GM08714 (cell line): ENCODE measurements around the gene PFN1.

Source experiments
- H3K4me3 ChIP-seq: fragments of 200-500 bp; sonication (Bioruptor generic); 2 replicates; pipeline ENCODE4 v1.5.1; 2014; ENCODE audit warnings: mild to moderate bottlenecking, low read length, inconsistent platforms
- ZNF274 ChIP-seq: IDR thresholded peaks from 2 replicates; pipeline ENCODE4 v1.6.1; 2012; ENCODE audit warnings: mild to moderate bottlenecking, low read depth, low read length

The PFN1 gene

GRCh38 chr17:4901648-4902344, 46.5 kb downstream of the PFN1 start:
- no peak for TF ChIP-seq ZNF274
- no peak overlapping the region for H3K4me3 ChIP-seq

DNA sequence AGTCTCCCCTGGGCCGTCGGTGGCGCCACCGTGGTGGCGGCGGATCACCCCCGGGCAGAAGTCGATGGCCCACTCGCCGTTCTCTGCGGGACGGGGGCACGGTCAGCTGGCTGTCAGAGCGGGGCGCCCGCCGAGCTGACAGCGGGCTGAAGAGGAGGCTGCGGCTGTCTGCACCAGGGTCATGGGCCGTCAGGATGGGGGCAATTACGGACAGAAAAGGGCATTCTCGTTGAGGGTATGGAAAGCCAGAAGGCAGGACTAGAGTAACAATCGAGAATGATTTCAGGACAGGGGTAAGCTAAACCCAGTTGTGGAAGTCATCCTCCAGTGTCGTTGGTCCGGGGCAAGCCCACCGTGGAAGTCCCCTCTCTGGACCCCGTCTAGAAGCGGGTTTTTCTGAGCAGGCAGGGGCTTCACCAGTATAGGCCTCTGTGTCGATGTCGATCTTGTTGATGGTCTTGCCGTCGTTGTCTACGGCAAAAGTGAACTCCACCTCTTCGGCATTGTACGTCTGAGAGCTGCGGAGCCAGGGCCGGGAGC, 47.2 kb downstream of the PFN1 start:
- H3K4me3 ChIP-seq = no peak overlapping the region; the same call in 1 of the 2 replicates
- TF ChIP-seq ZNF274 = no peak

- TF ChIP-seq ZNF274 = no peak
- peak overlapping the region; percentile 13; the same call in 1 of the 2 replicates for H3K4me3 ChIP-seq
These were observed 47.9 kb downstream of the PFN1 start for GRCh38 chr17:4900231-4901107.

DNA sequence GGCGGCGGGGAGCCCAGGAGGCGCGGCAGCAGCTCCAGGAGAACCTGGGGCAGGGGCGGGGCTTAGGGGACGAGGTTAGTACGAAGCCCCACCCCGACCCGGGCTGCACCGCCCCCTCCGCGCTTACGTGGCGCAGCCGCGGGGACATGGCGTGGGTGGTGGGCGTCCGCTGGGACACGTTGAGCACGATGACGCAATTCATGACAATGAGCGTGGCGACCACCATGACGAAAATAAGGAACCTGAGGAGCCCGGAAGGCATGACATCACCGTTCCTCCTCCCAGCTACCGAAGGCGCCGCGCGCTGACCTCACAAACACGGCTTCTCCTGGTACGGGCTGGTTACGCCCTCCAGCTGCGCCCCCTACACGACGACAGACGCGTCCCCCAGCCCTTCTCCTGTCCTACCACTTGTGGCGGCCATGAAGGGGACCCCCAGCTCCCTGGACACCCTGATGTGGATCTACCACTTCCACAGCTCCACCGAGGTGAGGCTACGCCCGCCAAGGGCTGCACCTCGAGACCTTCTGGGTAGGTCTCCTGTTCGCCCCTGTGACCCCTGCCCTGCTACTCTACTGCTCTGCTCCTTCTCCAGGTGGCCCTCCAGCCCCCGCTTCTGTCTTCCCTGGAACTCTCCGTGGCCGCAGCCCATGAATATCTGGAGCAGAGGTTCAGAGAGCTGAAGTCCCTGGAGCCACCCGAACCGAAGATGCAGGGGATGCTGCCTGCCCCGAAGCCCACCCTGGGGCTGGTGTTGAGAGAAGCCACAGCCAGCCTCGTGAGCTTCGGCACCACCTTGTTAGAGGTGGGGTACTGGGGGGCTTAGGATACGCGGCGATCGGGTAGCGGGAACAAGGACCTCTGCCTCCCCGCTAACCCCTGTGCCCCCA, 48.7 kb downstream of the PFN1 start, which contains the start of gene C17orf107:
C17orf107 (plus strand) TSS at position 196 of the 890 bp plus-strand sequence; CDS start at position 423, 227 bp downstream.
- H3K4me3 ChIP-seq = peak within 1 kb of the TSS; percentile 37; the same call in 1 of the 2 replicates
- TF ChIP-seq ZNF274 = no peak

- H3K4me3 ChIP-seq = no peak overlapping the region; the same call in 1 of the 2 replicates
- no peak for TF ChIP-seq ZNF274
These were observed 49.4 kb downstream of the PFN1 start for GRCh38 chr17:4898927-4899326.

GRCh38 chr17:4898351-4898750, 50.0 kb downstream of the PFN1 start:
- H3K4me3 ChIP-seq = no peak overlapping the region
- TF ChIP-seq ZNF274 = no peak

DNA sequence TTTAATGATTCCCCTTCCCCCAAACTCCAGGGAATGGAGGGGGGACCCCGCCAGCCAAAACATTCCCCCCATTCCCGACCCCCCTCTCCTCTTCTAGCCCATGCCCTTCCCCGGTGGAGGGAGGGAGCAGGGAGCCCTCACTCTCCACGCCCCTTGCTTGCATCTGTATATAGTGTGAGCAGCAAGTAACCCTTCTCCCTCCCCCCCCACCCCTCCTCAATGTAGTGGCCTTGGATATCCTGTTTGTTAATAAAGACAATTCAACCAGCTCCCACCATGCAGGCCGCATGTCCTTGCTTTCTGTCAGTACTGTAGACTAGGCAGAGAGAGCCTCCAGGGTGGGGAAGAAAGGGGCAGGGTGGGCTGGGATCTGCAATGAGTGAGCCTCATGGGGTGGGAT, 50.5 kb downstream of the PFN1 start:
- H3K4me3 ChIP-seq = no peak overlapping the region
- TF ChIP-seq ZNF274 = no peak

- no peak overlapping the region for H3K4me3 ChIP-seq
- no peak for TF ChIP-seq ZNF274
These were observed 51.1 kb downstream of the PFN1 start for GRCh38 chr17:4897198-4897687.

DNA sequence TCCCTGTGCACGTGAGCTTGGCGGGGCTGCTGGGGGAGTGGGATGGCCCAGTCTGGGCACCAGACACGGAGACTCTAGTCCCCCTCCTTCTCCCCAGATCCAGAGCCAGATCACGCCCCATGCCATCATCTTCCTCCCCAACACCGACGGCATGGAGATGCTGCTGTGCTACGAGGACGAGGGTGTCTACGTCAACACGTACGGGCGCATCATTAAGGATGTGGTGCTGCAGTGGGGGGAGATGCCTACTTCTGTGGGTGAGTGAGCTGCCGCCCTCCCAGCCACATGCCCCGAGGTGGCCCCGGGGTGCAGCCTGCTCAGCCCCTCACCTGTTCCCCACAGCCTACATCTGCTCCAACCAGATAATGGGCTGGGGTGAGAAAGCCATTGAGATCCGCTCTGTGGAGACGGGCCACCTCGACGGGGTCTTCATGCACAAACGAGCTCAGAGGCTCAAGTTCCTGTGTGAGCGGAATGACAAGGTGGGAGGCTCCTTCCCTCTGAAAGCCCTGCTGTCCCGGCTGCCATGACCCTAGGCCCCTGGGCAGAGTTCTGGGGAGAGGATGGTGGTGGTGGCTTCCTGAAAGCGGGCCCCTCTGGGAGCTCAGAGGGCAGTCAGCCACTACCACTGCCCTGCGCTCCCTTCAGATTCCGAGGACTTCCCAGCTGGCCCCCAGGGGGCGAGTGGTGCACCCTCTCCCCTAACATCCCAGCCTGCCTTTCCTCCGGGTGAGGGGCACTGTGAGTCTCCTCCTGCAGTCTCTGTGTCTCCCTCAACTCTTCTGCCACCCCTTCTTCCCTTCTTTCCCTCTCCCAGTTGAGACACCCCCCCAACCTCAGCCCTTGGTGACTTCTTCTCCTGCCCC, 51.8 kb downstream of the PFN1 start:
- no peak overlapping the region for H3K4me3 ChIP-seq
- no peak for TF ChIP-seq ZNF274

- no peak for TF ChIP-seq ZNF274
- no peak overlapping the region for H3K4me3 ChIP-seq
These were observed 52.5 kb downstream of the PFN1 start for GRCh38 chr17:4895657-4896331.
